Stimulated activated naive B cell treated with anti-CD40 and anti-IgM and Interleukin-4, amounts not matched to agents 10 μg/mL and 1 μg/mL and 100 μg/mL, for 72 hours (primary cell): Measurements from ENCODE around the gene ITGA7.

Source experiments
- ATAC-seq, 2 donors: fragments of 150-1000 bp; cut with Tn5 transposase; replicated peaks; 2 replicates each; pipeline ENCODE4 v1.10.0; 2021; ENCODE audit warnings: moderate library complexity in 1 of 2
- DNase-seq: peaks from one replicate; pipeline ENCODE4 v3.0.0; 2021
- H3K27ac Mint-ChIP-seq: one replicate; pipeline ENCODE4 v1.8.0; 2022; ENCODE audit warnings: mild to moderate bottlenecking, mixed read lengths
- H3K27me3 Mint-ChIP-seq, 2 donors: one replicate each; pipeline ENCODE4 v1.8.0; 2022; ENCODE audit warnings: mixed read lengths in 2 of 2
- H3K36me3 Mint-ChIP-seq, 2 donors: one replicate each; pipeline ENCODE4 v1.8.0; 2022; ENCODE audit warnings: mixed read lengths in 2 of 2, mild to moderate bottlenecking in 1 of 2
- H3K4me1 Mint-ChIP-seq, 2 donors: one replicate each; pipeline ENCODE4 v1.8.0; 2022; ENCODE audit warnings: mixed read lengths in 2 of 2, mild to moderate bottlenecking in 1 of 2
- H3K4me3 Mint-ChIP-seq, 2 donors: one replicate each; pipeline ENCODE4 v1.8.0; 2022; ENCODE audit warnings: mild to moderate bottlenecking in 2 of 2, mixed read lengths in 2 of 2, moderate library complexity in 1 of 2
- H3K9me3 Mint-ChIP-seq, 2 donors: one replicate each; pipeline ENCODE4 v1.8.0; 2022; ENCODE audit warnings: mixed read lengths in 2 of 2, mild to moderate bottlenecking in 1 of 2

ITGA7 gene

GRCh38 chr12:55694188-55694515 lies 13.6 kb downstream of the ITGA7 start:
- Mint-ChIP-seq H3K36me3 (no peaks in the 10 kb centered on the region), H3K27ac (no peak overlapping the region), H3K4me1 (peaks cover 0 to 3% of the 10 kb centered on the region in 2 donors), H3K9me3 (no peaks in the 10 kb centered on the region), H3K27me3 (peaks cover 7 to 10% of the 10 kb centered on the region in 2 donors), H3K4me3 (no peak overlapping the region)
- DNase-seq (no peak), ATAC-seq (no peak)

GRCh38 chr12:55693323-55694187 lies 14.1 kb downstream of the ITGA7 start:
- Mint-ChIP-seq H3K4me3 (no peak overlapping the region), H3K27me3 (peaks cover 7 to 10% of the 10 kb centered on the region in 2 donors), H3K36me3 (no peaks in the 10 kb centered on the region), H3K4me1 (peaks cover 0 to 3% of the 10 kb centered on the region in 2 donors), H3K27ac (no peak overlapping the region), H3K9me3 (no peaks in the 10 kb centered on the region)
- DNase-seq (no peak), ATAC-seq (no peak)

- ATAC-seq (no peak), DNase-seq (no peak)
- Mint-ChIP-seq H3K4me3 (no peak overlapping the region), H3K36me3 (no peaks in the 10 kb centered on the region), H3K27me3 (peaks cover 5 to 9% of the 10 kb centered on the region in 2 donors), H3K27ac (no peak overlapping the region), H3K9me3 (no peaks in the 10 kb centered on the region), H3K4me1 (peaks cover 3 to 4% of the 10 kb centered on the region in 2 donors)
These were observed 14.9 kb downstream of the ITGA7 start for GRCh38 chr12:55692631-55693322.

GRCh38 chr12:55688716-55689655 lies 18.7 kb downstream of the ITGA7 start:
- no peak for ATAC-seq
- Mint-ChIP-seq H3K27ac (no peak overlapping the region), H3K9me3 (no peaks in the 10 kb centered on the region)

DNA sequence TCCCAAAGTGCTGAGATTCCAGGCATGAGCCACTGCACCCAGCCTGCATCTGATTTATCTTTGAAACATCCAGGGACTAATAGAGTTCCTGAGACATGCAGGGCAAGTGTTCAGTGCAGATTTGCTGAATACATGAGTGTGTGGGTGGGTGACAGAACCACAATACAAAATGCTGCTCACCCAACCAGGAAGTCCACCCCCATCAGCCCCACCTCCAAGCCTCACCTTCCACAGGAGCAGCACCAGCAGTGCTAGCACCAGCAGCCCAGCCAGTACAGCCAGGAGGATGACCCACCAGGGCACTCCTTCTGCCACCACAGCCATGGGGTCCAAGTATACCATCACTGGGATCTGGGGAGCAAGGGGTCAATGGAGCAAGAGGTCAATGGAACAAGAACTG lies 20.0 kb downstream of the ITGA7 start:
- ATAC-seq: peak; percentile 64 to 70
- no peak overlapping the region for H3K4me3 Mint-ChIP-seq
- H3K36me3 Mint-ChIP-seq: no peaks in the 10 kb centered on the region
- no peak for DNase-seq
- no peak overlapping the region for H3K27ac Mint-ChIP-seq
- H3K27me3 Mint-ChIP-seq: no peaks in the 10 kb centered on the region
- H3K4me1 Mint-ChIP-seq: peaks cover 14 to 22% of the 10 kb centered on the region in 2 donors
- no peaks in the 10 kb centered on the region for H3K9me3 Mint-ChIP-seq

More at GRCh38 chr12:55688716-55689655, 18.7 kb downstream of the ITGA7 start:
- no peak for DNase-seq
- Mint-ChIP-seq H3K36me3 (no peaks in the 10 kb centered on the region), H3K27me3 (no peaks in the 10 kb centered on the region), H3K4me1 (peaks cover 11 to 15% of the 10 kb centered on the region in 2 donors), H3K4me3 (no peak overlapping the region)

DNA sequence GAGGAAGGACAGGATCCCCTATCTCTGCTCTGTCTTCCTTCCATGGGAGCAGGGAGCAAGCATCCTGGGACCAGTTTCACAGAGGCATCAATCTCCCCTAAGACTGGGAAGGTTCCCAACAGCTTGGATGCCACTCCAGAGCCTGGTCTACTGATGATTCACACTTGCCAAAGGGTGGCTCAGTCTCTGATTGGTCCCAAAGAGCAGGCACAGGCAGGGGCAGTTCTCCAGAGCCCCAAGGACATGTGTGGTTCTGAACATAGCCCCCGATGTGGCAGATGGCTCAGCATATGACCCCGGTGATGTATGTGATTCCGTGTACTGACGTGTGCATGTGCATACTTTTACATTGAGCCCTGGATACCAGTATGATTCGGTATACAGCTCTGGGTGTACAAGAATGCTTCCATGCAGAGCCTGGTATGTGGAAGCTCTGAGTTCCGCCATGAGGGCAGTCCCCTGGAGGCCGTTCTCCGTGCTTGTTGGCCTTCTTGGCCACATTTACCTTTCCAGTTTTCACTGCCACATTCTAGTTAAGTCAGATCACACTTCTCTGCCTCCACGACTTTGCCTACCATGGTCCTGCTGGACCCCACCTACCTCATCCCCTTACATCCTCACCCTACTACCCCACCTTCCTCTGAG lies 21.2 kb downstream of the ITGA7 start:
- H3K27me3 Mint-ChIP-seq: no peaks in the 10 kb centered on the region
- no peaks in the 10 kb centered on the region for H3K9me3 Mint-ChIP-seq
- H3K36me3 Mint-ChIP-seq: no peaks in the 10 kb centered on the region
- H3K4me3 Mint-ChIP-seq: no peak overlapping the region
- H3K4me1 Mint-ChIP-seq: peaks cover 24 to 34% of the 10 kb centered on the region in 2 donors
- DNase-seq: no peak
- ATAC-seq: no peak
- H3K27ac Mint-ChIP-seq: no peak overlapping the region

DNA sequence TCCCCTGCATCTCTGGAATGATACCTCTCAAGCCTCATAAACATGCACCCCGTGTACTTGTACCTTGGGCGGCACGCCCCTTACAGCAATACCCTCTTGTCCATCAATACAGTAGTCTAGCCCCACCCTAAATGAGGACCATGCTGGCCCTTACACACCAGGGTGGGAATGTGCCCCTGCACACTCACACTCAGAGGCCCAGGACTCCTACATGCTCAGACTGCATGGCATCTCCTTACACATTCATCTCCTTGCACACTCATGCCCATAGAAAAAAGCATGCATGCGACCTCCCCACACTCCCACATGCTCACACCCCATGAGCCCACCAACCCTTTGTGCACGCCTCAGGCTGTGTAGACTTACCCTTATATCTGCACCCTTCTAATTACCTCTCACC lies 22.0 kb downstream of the ITGA7 start:
- Mint-ChIP-seq H3K36me3 (no peaks in the 10 kb centered on the region), H3K9me3 (no peaks in the 10 kb centered on the region), H3K4me3 (no peak overlapping the region), H3K4me1 (peaks cover 32 to 43% of the 10 kb centered on the region in 2 donors), H3K27ac (no peak overlapping the region), H3K27me3 (no peaks in the 10 kb centered on the region)
- DNase-seq (no peak), ATAC-seq (no peak)

- DNase-seq (no peak), ATAC-seq (no peak)
- H3K27ac Mint-ChIP-seq: no peak overlapping the region
- peaks cover 32 to 44% of the 10 kb centered on the region in 2 donors for H3K4me1 Mint-ChIP-seq
- no peaks in the 10 kb centered on the region for H3K27me3 Mint-ChIP-seq
- H3K36me3 Mint-ChIP-seq: no peaks in the 10 kb centered on the region
- H3K4me3 Mint-ChIP-seq: no peak overlapping the region
- no peaks in the 10 kb centered on the region for H3K9me3 Mint-ChIP-seq
These were observed 22.8 kb downstream of the ITGA7 start for GRCh38 chr12:55684761-55685370.

DNA sequence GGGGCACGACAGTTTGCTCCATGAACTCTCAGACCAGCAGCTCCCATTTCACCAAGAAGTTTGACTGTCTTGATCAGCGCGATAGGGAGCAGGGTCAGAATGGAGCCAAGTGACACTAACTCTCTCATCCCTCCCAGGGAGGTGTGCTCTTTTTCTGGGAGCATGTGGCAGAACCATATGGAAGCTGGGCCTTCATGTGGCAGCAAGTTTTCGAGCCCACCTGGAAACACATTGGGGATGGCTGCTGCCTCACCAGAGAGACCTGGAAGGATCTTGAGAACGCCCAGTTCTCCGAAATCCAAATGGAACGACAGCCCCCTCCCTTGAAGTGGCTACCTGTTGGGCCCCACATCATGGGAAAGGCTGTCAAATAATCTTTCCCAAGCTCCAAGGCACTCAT lies 24.0 kb downstream of the ITGA7 start:
- no peak overlapping the region for H3K27ac Mint-ChIP-seq
- no peak for DNase-seq
- no peak overlapping the region for H3K4me3 Mint-ChIP-seq
- H3K9me3 Mint-ChIP-seq: no peaks in the 10 kb centered on the region
- H3K27me3 Mint-ChIP-seq: no peaks in the 10 kb centered on the region
- H3K4me1 Mint-ChIP-seq: peaks cover 32 to 44% of the 10 kb centered on the region in 2 donors
- H3K36me3 Mint-ChIP-seq: no peaks in the 10 kb centered on the region
- no peak for ATAC-seq

- ATAC-seq: peak; percentile 51 to 57
- DNase-seq: no peak
- no peaks in the 10 kb centered on the region for H3K27me3 Mint-ChIP-seq
- no peaks in the 10 kb centered on the region for H3K36me3 Mint-ChIP-seq
- H3K4me3 Mint-ChIP-seq: peak overlapping the region; percentile 71 to 76
- H3K4me1 Mint-ChIP-seq: peaks cover 27 to 37% of the 10 kb centered on the region in 2 donors
- peak overlapping the region; percentile 42 for H3K27ac Mint-ChIP-seq
- no peaks in the 10 kb centered on the region for H3K9me3 Mint-ChIP-seq
These were observed 25.5 kb downstream of the ITGA7 start for GRCh38 chr12:55682087-55682796.

GRCh38 chr12:55681142-55682077 lies 26.3 kb downstream of the ITGA7 start:
- peak; percentile 64 to 68 for ATAC-seq
- Mint-ChIP-seq H3K4me1 (peaks cover 25 to 37% of the 10 kb centered on the region in 2 donors), H3K27me3 (no peaks in the 10 kb centered on the region), H3K27ac (peak overlapping the region; percentile 42), H3K4me3 (peak overlapping the region; percentile 71 to 76), H3K9me3 (no peaks in the 10 kb centered on the region), H3K36me3 (no peaks in the 10 kb centered on the region)
- no peak for DNase-seq

DNA sequence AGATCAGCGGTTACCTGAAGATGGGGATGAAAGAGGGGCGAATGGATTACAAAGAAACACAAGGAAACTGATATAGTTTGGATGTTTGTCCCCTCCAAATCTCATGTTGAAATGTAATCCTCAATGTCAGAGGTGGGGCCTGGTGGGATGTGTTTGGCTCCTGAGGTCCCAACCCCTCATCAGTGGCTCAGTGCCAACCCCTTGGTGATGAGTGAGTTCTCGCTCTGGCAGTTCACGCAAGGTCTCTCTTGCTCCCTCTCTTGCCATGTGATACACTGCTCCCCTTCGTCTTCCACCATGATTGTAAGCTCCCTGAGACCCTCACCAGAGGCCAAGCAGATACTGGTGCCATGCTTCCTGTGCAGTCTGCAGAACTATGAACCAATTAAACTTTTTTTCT lies 28.0 kb downstream of the ITGA7 start:
- Mint-ChIP-seq H3K27ac (no peak overlapping the region), H3K27me3 (no peaks in the 10 kb centered on the region), H3K36me3 (peaks cover 0 to 2% of the 10 kb centered on the region in 2 donors), H3K4me3 (no peak overlapping the region), H3K4me1 (peaks cover 29 to 40% of the 10 kb centered on the region in 2 donors), H3K9me3 (no peaks in the 10 kb centered on the region)
- DNase-seq (no peak), ATAC-seq (no peak)
